Caco-2 (cell line): ENCODE measurements around the gene NECAB2. TPM values are rescaled to one million over a fixed set of nuclear protein-coding genes. Genes with fewer than 3 reads are reported as not detected.

Experiments
- BruUV-seq: library from RNA; stranded (reverse); fragments of 400-500 nt; replicated peaks from 2 replicates; lab custom pipeline; 2021; lab: Mats Ljungman, UMichigan
- CTCF ChIA-PET: fragments of 300-600 bp; sonication (Branson Sonifier 250); formaldehyde crosslinking; loops from one replicate; lab custom pipeline; 2022; ENCODE audit warnings: antibody characterized with exemption; lab: Charles Lee
- POLR2A ChIA-PET: fragments of 300-600 bp; sonication (Branson Sonifier 250); formaldehyde crosslinking; loops from one replicate; lab custom pipeline; 2022; ENCODE audit warnings: antibody characterized with exemption; lab: Charles Lee
- DNase-seq, 2 experiments: peaks; one replicate each; pipeline versions ENCODE4 v3.0.0 to v3.0.0-alpha.2; 2020 to 2022
- H3K27me3 ChIP-seq: replicated peaks from 2 replicates; pipeline ENCODE4 v1.6.0; 2011; ENCODE audit warnings: low read length; ENCODE audit not compliant: control insufficient read depth, insufficient read depth
- H3K36me3 ChIP-seq: 2 replicates; pipeline ENCODE4 v1.5.1; 2011; ENCODE audit warnings: low read length; ENCODE audit not compliant: control insufficient read depth, insufficient read depth
- H3K4me1 ChIP-seq: fragments of 250-450 bp; sonication (Bioruptor Pico); 2 replicates; pipeline ENCODE4 v1.5.1; 2020; ENCODE audit warnings: mild to moderate bottlenecking
- H3K4me3 ChIP-seq: 2 replicates; pipeline ENCODE4 v1.5.1; 2011; ENCODE audit warnings: low read depth, mild to moderate bottlenecking, control low read depth, low read length
- H3K9me3 ChIP-seq: fragments of 250-450 bp; sonication (Bioruptor Pico); 2 replicates; pipeline ENCODE4 v1.5.1; 2020; ENCODE audit warnings: mild to moderate bottlenecking, moderate library complexity
- H3K27ac Mint-ChIP-seq: one replicate; pipeline ENCODE4 v1.8.0; 2022; ENCODE audit warnings: mixed read lengths; ENCODE audit not compliant: unreplicated experiment
- H3K27me3 Mint-ChIP-seq: one replicate; pipeline ENCODE4 v1.8.0; 2022; ENCODE audit warnings: mixed read lengths; ENCODE audit not compliant: insufficient read depth, unreplicated experiment
- H3K36me3 Mint-ChIP-seq: one replicate; pipeline ENCODE4 v1.8.0; 2022; ENCODE audit warnings: mild to moderate bottlenecking, mixed read lengths; ENCODE audit not compliant: insufficient read depth, unreplicated experiment
- H3K4me1 Mint-ChIP-seq: one replicate; pipeline ENCODE4 v1.8.0; 2022; ENCODE audit warnings: low read depth, mixed read lengths; ENCODE audit not compliant: unreplicated experiment
- H3K4me3 Mint-ChIP-seq: one replicate; pipeline ENCODE4 v1.8.0; 2022; ENCODE audit warnings: mild to moderate bottlenecking, moderate library complexity, mixed read lengths; ENCODE audit not compliant: unreplicated experiment
- H3K9me3 Mint-ChIP-seq: one replicate; pipeline ENCODE4 v1.8.0; 2022; ENCODE audit warnings: mixed read lengths; ENCODE audit not compliant: unreplicated experiment
- intact Hi-C: fragments of 100-400 bp; cut with micrococcal nuclease; formaldehyde crosslinking; loops from one replicate; pipeline ENCODE4 v1.10.0; 2022; ENCODE audit not compliant: unreplicated experiment
- total RNA-seq: library from RNA; stranded (reverse); gene quantifications from 2 replicates; pipeline ENCODE4 v1.2.3, GENCODE V29; 2022
- TF ChIP-seq, protein P1 (sequence below), 2 experiments: fragments of 200-600 bp in 1 of 2; IDR thresholded peaks; 1 replicate in 1 of 2; 2 replicates in 1 of 2; pipeline versions ENCODE4 v1.5.1 to v1.8.0; 2011 to 2022; ENCODE audit warnings: antibody characterized with exemption in 1 of 2, control low read depth in 1 of 2, inconsistent platforms in 1 of 2, low read depth in 1 of 2, low read length in 1 of 2, mild to moderate bottlenecking in 1 of 2, moderate library complexity in 1 of 2; ENCODE audit not compliant: insufficient read depth in 1 of 2, severe bottlenecking in 1 of 2, unreplicated experiment in 1 of 2

NECAB2 gene
- total RNA-seq, 1 experiment from 2014 or later: 0.68 TPM

GRCh38 chr16:83981799-83982198, 13.8 kb downstream of the NECAB2 start:
- Mint-ChIP-seq H3K9me3 (peaks cover 15% of the 10 kb centered on the region), H3K27me3 (peaks cover 3% of the 10 kb centered on the region), H3K36me3 (no peaks in the 10 kb centered on the region), H3K27ac (no peak overlapping the region), H3K4me1 (no peaks in the 10 kb centered on the region), H3K4me3 (no peak overlapping the region)
- Histone ChIP-seq H3K9me3 (peaks cover 15% of the 10 kb centered on the region), H3K36me3 (no peaks in the 10 kb centered on the region), H3K4me1 (no peaks in the 10 kb centered on the region), H3K27me3 (no peaks in the 10 kb centered on the region), H3K4me3 (no peak overlapping the region)
- POLR2A ChIA-PET: no interaction called here
- no TSS peak for BruUV-seq
- CTCF ChIA-PET: no interaction called here
- TF ChIP-seq, protein P1, sequence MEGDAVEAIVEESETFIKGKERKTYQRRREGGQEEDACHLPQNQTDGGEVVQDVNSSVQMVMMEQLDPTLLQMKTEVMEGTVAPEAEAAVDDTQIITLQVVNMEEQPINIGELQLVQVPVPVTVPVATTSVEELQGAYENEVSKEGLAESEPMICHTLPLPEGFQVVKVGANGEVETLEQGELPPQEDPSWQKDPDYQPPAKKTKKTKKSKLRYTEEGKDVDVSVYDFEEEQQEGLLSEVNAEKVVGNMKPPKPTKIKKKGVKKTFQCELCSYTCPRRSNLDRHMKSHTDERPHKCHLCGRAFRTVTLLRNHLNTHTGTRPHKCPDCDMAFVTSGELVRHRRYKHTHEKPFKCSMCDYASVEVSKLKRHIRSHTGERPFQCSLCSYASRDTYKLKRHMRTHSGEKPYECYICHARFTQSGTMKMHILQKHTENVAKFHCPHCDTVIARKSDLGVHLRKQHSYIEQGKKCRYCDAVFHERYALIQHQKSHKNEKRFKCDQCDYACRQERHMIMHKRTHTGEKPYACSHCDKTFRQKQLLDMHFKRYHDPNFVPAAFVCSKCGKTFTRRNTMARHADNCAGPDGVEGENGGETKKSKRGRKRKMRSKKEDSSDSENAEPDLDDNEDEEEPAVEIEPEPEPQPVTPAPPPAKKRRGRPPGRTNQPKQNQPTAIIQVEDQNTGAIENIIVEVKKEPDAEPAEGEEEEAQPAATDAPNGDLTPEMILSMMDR (IDR thresholded peaks at IDR 0.05; ENCODE audit: insufficient read depth in 1 of 2, low read depth in 1 of 2, low read length in 1 of 2, severe bottlenecking in 1 of 2, unreplicated experiment in 1 of 2): no peak
- DNase-seq: no peak
- intact Hi-C loops: no loop called here

DNA sequence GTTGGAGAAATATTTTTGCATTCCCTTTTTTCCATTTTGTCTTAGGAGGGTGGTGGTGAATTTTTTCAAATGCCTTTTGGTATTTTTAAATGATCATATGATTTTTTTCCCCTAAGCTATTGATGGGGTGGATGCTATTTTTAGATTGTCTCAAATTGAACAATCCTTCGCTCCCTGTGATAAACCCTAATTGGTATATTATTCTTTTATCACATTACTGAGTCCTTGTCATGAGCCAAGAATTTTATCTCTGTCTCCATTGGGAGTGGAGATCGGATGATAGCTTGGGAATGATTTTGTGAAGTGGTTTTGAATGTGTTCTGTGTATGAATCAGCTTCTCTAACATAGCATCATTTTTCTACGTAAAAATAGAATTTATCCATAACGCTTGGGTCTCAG, 15.4 kb downstream of the NECAB2 start:
- H3K27me3 ChIP-seq: no peaks in the 10 kb centered on the region
- no peaks in the 10 kb centered on the region for H3K36me3 ChIP-seq
- ChIA-PET CTCF (no interaction called here), POLR2A (no interaction called here)
- TF ChIP-seq, protein P1 (IDR thresholded peaks at IDR 0.05; ENCODE audit: insufficient read depth in 1 of 2, low read depth in 1 of 2, low read length in 1 of 2, severe bottlenecking in 1 of 2, unreplicated experiment in 1 of 2): no peak
- Mint-ChIP-seq H3K27ac (no peak overlapping the region), H3K9me3 (peaks cover 10% of the 10 kb centered on the region), H3K27me3 (peaks cover 10% of the 10 kb centered on the region), H3K4me3 (no peak overlapping the region), H3K4me1 (no peaks in the 10 kb centered on the region), H3K36me3 (no peaks in the 10 kb centered on the region)
- H3K4me3 ChIP-seq: no peak overlapping the region
- H3K4me1 ChIP-seq: no peaks in the 10 kb centered on the region
- peaks cover 5% of the 10 kb centered on the region; the same call in 1 of the 2 replicates for H3K9me3 ChIP-seq
- DNase-seq: no peak
- no TSS peak for BruUV-seq
- intact Hi-C loops: no loop called here

GRCh38 chr16:83989300-83989699, 21.3 kb downstream of the NECAB2 start:
- Histone ChIP-seq H3K9me3 (0 out of 2 replicates have a peak, but pooled peaks cover 4% of the 10 kb centered on the region), H3K4me1 (no peaks in the 10 kb centered on the region), H3K27me3 (no peaks in the 10 kb centered on the region), H3K36me3 (no peaks in the 10 kb centered on the region), H3K4me3 (no peak overlapping the region)
- Mint-ChIP-seq H3K27me3 (peaks cover 28% of the 10 kb centered on the region), H3K4me1 (no peaks in the 10 kb centered on the region), H3K27ac (no peak overlapping the region), H3K36me3 (no peaks in the 10 kb centered on the region), H3K9me3 (no peaks in the 10 kb centered on the region), H3K4me3 (no peak overlapping the region)
- no TSS peak for BruUV-seq
- CTCF ChIA-PET: no interaction called here
- POLR2A ChIA-PET: no interaction called here
- intact Hi-C loops: no loop called here
- DNase-seq: no peak
- TF ChIP-seq, protein P1 (IDR thresholded peaks at IDR 0.05; ENCODE audit: insufficient read depth in 1 of 2, low read depth in 1 of 2, low read length in 1 of 2, severe bottlenecking in 1 of 2, unreplicated experiment in 1 of 2): no peak
